IMR-90 (cell line): Measurements from ENCODE around the gene KYNU. TPM values are rescaled to one million over a fixed set of nuclear protein-coding genes. Genes with fewer than 3 reads are reported as not detected.
A peak's percentile ranks its signal among the peaks of the same experiment; 100 is the strongest.

Experiments
- ATAC-seq: fragments of 200-7000 bp; cut with Tn5 transposase; 2 replicates; pipeline ENCODE4 v1.9.1; 2020; ENCODE audit warnings: low read depth, mild to moderate bottlenecking, moderate library complexity
- BruUV-seq: library from RNA; stranded (reverse); fragments of 400-500 nt; replicated peaks from 2 replicates; lab custom pipeline; 2021; lab: Mats Ljungman, UMichigan
- CTCF ChIA-PET: fragments of 300-600 bp; formaldehyde crosslinking; extraction: SDS; loops from one replicate; lab custom pipeline; 2021; ENCODE audit warnings: antibody characterized with exemption; lab: Yijun Ruan, JAX
- POLR2A ChIA-PET: fragments of 300-600 bp; sonication (Branson Sonifier 250); formaldehyde crosslinking; loops from one replicate; lab custom pipeline; 2022; ENCODE audit warnings: antibody characterized with exemption; ENCODE audit not compliant: unreplicated experiment; lab: Charles Lee
- DNase-seq: peaks from one replicate; pipeline ENCODE4 v3.0.0; 2013
- H2AFZ ChIP-seq: replicated peaks from 2 replicates; pipeline ENCODE3; 2013; ENCODE audit warnings: low read length, mild to moderate bottlenecking; ENCODE audit not compliant: poor library complexity
- H2AK5ac ChIP-seq: 2 replicates; pipeline ENCODE4 v1.6.1; 2013; ENCODE audit warnings: low read depth, low read length, inconsistent platforms
- H2AK9ac ChIP-seq: replicated peaks from 2 replicates; pipeline ENCODE3; 2013; ENCODE audit warnings: mild to moderate bottlenecking, low read depth, low read length, moderate library complexity; ENCODE audit not compliant: poor library complexity
- H2BK120ac ChIP-seq: 2 replicates; pipeline ENCODE4 v1.6.1; 2013; ENCODE audit warnings: low read depth, low read length, inconsistent platforms
- H2BK15ac ChIP-seq: 3 replicates; pipeline ENCODE4 v1.6.1; 2013; ENCODE audit warnings: low read depth, low read length, inconsistent platforms
- H2BK20ac ChIP-seq: 2 replicates; pipeline ENCODE4 v1.6.1; 2013; ENCODE audit warnings: low read depth, mild to moderate bottlenecking, inconsistent platforms, low read length, moderate library complexity
- H2BK5ac ChIP-seq: 2 replicates; pipeline ENCODE4 v1.6.1; 2013; ENCODE audit warnings: mild to moderate bottlenecking, low read depth, low read length, inconsistent platforms; ENCODE audit not compliant: poor library complexity, severe bottlenecking
- H3K14ac ChIP-seq: replicated peaks from 2 replicates; pipeline ENCODE4 v1.6.1; 2013; ENCODE audit warnings: low read depth, low read length, inconsistent platforms
- H3K18ac ChIP-seq: 2 replicates; pipeline ENCODE4 v1.6.1; 2013; ENCODE audit warnings: low read depth, low read length, control low read depth
- H3K23ac ChIP-seq: 2 replicates; pipeline ENCODE4 v1.6.1; 2013; ENCODE audit warnings: low read depth, low read length, inconsistent platforms
- H3K27ac ChIP-seq: 2 replicates; pipeline ENCODE4 v1.5.1; 2013; ENCODE audit warnings: mild to moderate bottlenecking, control low read depth, low read length; ENCODE audit not compliant: insufficient read depth
- H3K27me3 ChIP-seq: 2 replicates; pipeline ENCODE4 v1.6.1; 2013; ENCODE audit warnings: low read length; ENCODE audit not compliant: control insufficient read depth, insufficient read depth
- H3K36me3 ChIP-seq: 2 replicates; pipeline ENCODE4 v1.6.1; 2013; ENCODE audit warnings: low read length, mixed read lengths; ENCODE audit not compliant: control insufficient read depth, insufficient read depth
- H3K4ac ChIP-seq: 2 replicates; pipeline ENCODE4 v1.6.1; 2013; ENCODE audit warnings: low read depth, low read length, inconsistent platforms
- H3K4me1 ChIP-seq: 2 replicates; pipeline ENCODE4 v1.6.1; 2013; ENCODE audit warnings: low read length, mixed read lengths; ENCODE audit not compliant: control insufficient read depth, insufficient read depth
- H3K4me2 ChIP-seq: 2 replicates; pipeline ENCODE4 v1.6.1; 2013; ENCODE audit warnings: low read depth, mild to moderate bottlenecking, control low read depth, low read length, moderate library complexity
- H3K4me3 ChIP-seq: 2 replicates; pipeline ENCODE4 v1.5.1; 2013; ENCODE audit warnings: low read depth, mild to moderate bottlenecking, control low read depth, low read length, moderate library complexity; ENCODE audit not compliant: insufficient read depth
- H3K56ac ChIP-seq: 2 replicates; pipeline ENCODE4 v1.6.1; 2013; ENCODE audit warnings: low read length, inconsistent platforms; ENCODE audit not compliant: insufficient read depth; ENCODE audit errors: extremely low read depth
- H3K79me1 ChIP-seq, 2 experiments: 2 replicates each; pipeline ENCODE4 v1.6.1; 2013; ENCODE audit warnings: low read length in 2 of 2, inconsistent platforms in 1 of 2, low read depth in 1 of 2
- H3K9ac ChIP-seq: 2 replicates; pipeline ENCODE4 v1.6.1; 2013; ENCODE audit warnings: low read depth, low read length, control low read depth
- H3K9me1 ChIP-seq: 2 replicates; pipeline ENCODE4 v1.6.1; 2013; ENCODE audit warnings: low read length, inconsistent platforms; ENCODE audit not compliant: insufficient read depth
- H3K9me3 ChIP-seq: 2 replicates; pipeline ENCODE4 v1.6.1; 2013; ENCODE audit warnings: low read length; ENCODE audit not compliant: control insufficient read depth, insufficient read depth
- H4K20me1 ChIP-seq: 2 replicates; pipeline ENCODE4 v1.6.1; 2013; ENCODE audit warnings: low read length, inconsistent platforms; ENCODE audit not compliant: insufficient read depth
- H4K5ac ChIP-seq: 2 replicates; pipeline ENCODE4 v1.6.1; 2013; ENCODE audit warnings: mild to moderate bottlenecking, low read depth, low read length, control low read depth
- H4K8ac ChIP-seq, 2 experiments: 2 replicates each; pipeline ENCODE4 v1.6.1; 2013; ENCODE audit warnings: low read depth in 2 of 2, low read length in 2 of 2, control low read depth in 1 of 2, inconsistent platforms in 1 of 2
- H4K91ac ChIP-seq: 2 replicates; pipeline ENCODE4 v1.6.1; 2013; ENCODE audit warnings: low read depth, low read length, inconsistent platforms; ENCODE audit not compliant: insufficient read depth
- CTCF ChIP-seq: conservative IDR thresholded peaks from 2 replicates; pipeline ENCODE4 v1.5.1; 2012; ENCODE audit warnings: mild to moderate bottlenecking, low read depth, low read length, improper control_type of control experiment
- ELK1 ChIP-seq: fragments of 150-350 bp; IDR thresholded peaks from 2 replicates; pipeline ENCODE4 v1.6.1; 2016; ENCODE audit warnings: low read depth, mild to moderate bottlenecking, low read length, moderate library complexity, borderline replicate concordance
- FOS ChIP-seq: fragments of 150-350 bp; IDR thresholded peaks from 2 replicates; pipeline ENCODE4 v1.6.1; 2016; ENCODE audit warnings: low read depth, low read length
- MAFK ChIP-seq: IDR thresholded peaks from 2 replicates; pipeline ENCODE4 v1.6.1; 2012; ENCODE audit warnings: low read depth, low read length, improper control_type of control experiment
- MAZ ChIP-seq: IDR thresholded peaks from 2 replicates; pipeline ENCODE4 v1.6.1; 2012; ENCODE audit warnings: low read depth, mild to moderate bottlenecking, low read length, improper control_type of control experiment, moderate library complexity, borderline replicate concordance
- MXI1 ChIP-seq: IDR thresholded peaks from 2 replicates; pipeline ENCODE4 v1.6.1; 2012; ENCODE audit warnings: low read depth, mild to moderate bottlenecking, low read length, moderate library complexity, borderline replicate concordance
- NFE2L2 ChIP-seq: fragments of 150-350 bp; IDR thresholded peaks from 2 replicates; pipeline ENCODE4 v1.6.1; 2016; ENCODE audit warnings: low read depth, mild to moderate bottlenecking, low read length
- POLR2A ChIP-seq: IDR thresholded peaks from 2 replicates; pipeline ENCODE4 v1.6.1; 2012; ENCODE audit warnings: mild to moderate bottlenecking, low read depth, low read length
- RAD21 ChIP-seq: IDR thresholded peaks from 2 replicates; pipeline ENCODE4 v1.6.1; 2012; ENCODE audit warnings: low read length, improper control_type of control experiment
- RCOR1 ChIP-seq: IDR thresholded peaks from 2 replicates; pipeline ENCODE4 v1.6.1; 2012; ENCODE audit warnings: mild to moderate bottlenecking, low read length, improper control_type of control experiment; ENCODE audit not compliant: insufficient replicate concordance
- RFX5 ChIP-seq: IDR thresholded peaks from 2 replicates; pipeline ENCODE4 v1.8.0; 2012; ENCODE audit warnings: low read depth, mild to moderate bottlenecking, low read length, moderate library complexity
- SMC3 ChIP-seq: fragments of 150-350 bp; IDR thresholded peaks from 2 replicates; pipeline ENCODE4 v1.6.1; 2016; ENCODE audit warnings: low read depth, mild to moderate bottlenecking, antibody characterized with exemption, low read length, moderate library complexity
- USF2 ChIP-seq: fragments of 150-350 bp; IDR thresholded peaks from 2 replicates; pipeline ENCODE4 v1.6.1; 2017; ENCODE audit warnings: mild to moderate bottlenecking, antibody characterized with exemption, low read length, low read depth
- whole genome bisulfite sequencing, 2 experiments: methylation state at CpG; one replicate each; pipeline versions ENCODE4 v1.1.5 to v1.1.7; 2013; ENCODE audit warnings: missing lambda C conversion rate in 2 of 2; ENCODE audit not compliant: insufficient read length in 1 of 2; ENCODE audit errors: extremely low coverage in 2 of 2; 5-methylcytosine and 5-hydroxymethylcytosine counted together
- dilution Hi-C: fragments of 300-500 bp; cut with HindIII; formaldehyde crosslinking; loops from one replicate; pipeline ENCODE4 v1.14.3; 2018; ENCODE audit warnings: low sequenced_read_pairs; ENCODE audit not compliant: unreplicated experiment
- in situ Hi-C: fragments of 300-500 bp; cut with MboI; formaldehyde crosslinking; loops from 3 replicates; pipeline ENCODE4 v1.14.3; 2019; ENCODE audit warnings: low sequenced_read_pairs, inconsistent platforms, mixed read lengths
- intact Hi-C: fragments of 100-400 bp; cut with micrococcal nuclease; formaldehyde crosslinking; loops from 2 replicates; pipeline ENCODE4 v1.10.0; 2022
- polyA plus RNA-seq, 3 experiments: library from polyadenylated mRNA; depleted of rRNA; stranded (reverse); fragments of >200 nt; gene quantifications; 2 replicates each; pipeline ENCODE4 v1.2.3, GENCODE V29; 2012; ENCODE audit warnings: low replicate concordance in 1 of 3
- total RNA-seq: library from RNA; depleted of rRNA; stranded (reverse); fragments of >200 nt; gene quantifications from 2 replicates; pipeline ENCODE4 v1.2.3, GENCODE V29; 2012

KYNU gene
- total and polyA plus RNA-seq, 2 of the 4 experiments (the other 2 are of a cell fraction), result 0.75 to 2.9 TPM

- Histone ChIP-seq H2AK9ac (peak overlapping the region; percentile 44), H3K9me1 (no peaks in the 10 kb centered on the region), H3K18ac (peak overlapping the region; percentile 89), H2AK5ac (peak overlapping the region; percentile 11), H2BK20ac (no peak overlapping the region; the same call in 1 of the 2 replicates), H3K23ac (no peak overlapping the region), H2BK15ac (no peak overlapping the region), H3K9me3 (no peaks in the 10 kb centered on the region), H4K91ac (peak overlapping the region; percentile 46), H2BK120ac (no peak overlapping the region), H4K5ac (peak overlapping the region; percentile 9; the same call in 1 of the 2 replicates), H2AFZ (no peak overlapping the region), H2BK5ac (peak overlapping the region; percentile 80), H3K4ac (peak overlapping the region; percentile 41; the same call in 1 of the 2 replicates), H3K4me2 (no peak overlapping the region), H3K27ac (peak overlapping the region; percentile 51; the same call in 1 of the 2 replicates), H3K36me3 (no peaks in the 10 kb centered on the region), H4K8ac (no peak overlapping the region), H3K9ac (no peak overlapping the region), H3K79me1 (no peaks in the 10 kb centered on the region), H3K14ac (no peak overlapping the region), H4K20me1 (no peaks in the 10 kb centered on the region), H3K4me3 (no peak overlapping the region), H3K27me3 (no peaks in the 10 kb centered on the region), H3K56ac (no peak overlapping the region), H3K4me1 (peaks cover 13% of the 10 kb centered on the region)
- CTCF ChIA-PET, result interaction anchor here (2.1 kb wide), 1 partner anchor 292 kb away, joined by 9 read pairs; no protein-coding TSS in a partner anchor
- no peak for DNase-seq
- TF ChIP-seq MAZ, result no peak
- TF ChIP-seq MXI1, result no peak
- no peak for TF ChIP-seq MAFK
- TF ChIP-seq CTCF, result no peak
- no peak for TF ChIP-seq ELK1
- TF ChIP-seq FOS, result no peak
- TF ChIP-seq SMC3, result no peak
- TF ChIP-seq POLR2A, result no peak
- no peak for TF ChIP-seq RCOR1
- TF ChIP-seq USF2, result no peak
- TF ChIP-seq NFE2L2, result no peak
- TF ChIP-seq RAD21, result no peak
- no peak for TF ChIP-seq RFX5
- WGBS, 2 experiments, result no CpG with 5 or more reads among the region's 1 CpG
- BruUV-seq, result no TSS peak
- intact Hi-C loops (no loop called here), dilution Hi-C loops (no loop called here), in situ Hi-C loops (no loop called here)
- ATAC-seq, result no peak
- POLR2A ChIA-PET, result no interaction called here
These were observed 97.8 kb downstream of the KYNU start for GRCh38 chr2:142975239-142975638.
